Fibroblast of lung (primary cell): ENCODE measurements around the gene AP4E1.

Experiments
- CTCF ChIP-seq, 2 donors: IDR thresholded peaks in 1 of 2; conservative IDR thresholded peaks in 1 of 2; 1 replicate in 1 of 2; 2 replicates in 1 of 2; pipeline ENCODE4 v1.5.1; 2011 to 2012; ENCODE audit warnings: low read length in 2 of 2, control low read depth in 1 of 2, inconsistent platforms in 1 of 2, low read depth in 1 of 2, mild to moderate bottlenecking in 1 of 2
- EZH2 ChIP-seq: IDR thresholded peaks from 2 replicates; pipeline ENCODE4 v1.5.1; 2012; ENCODE audit warnings: low read length, control low read depth, mild to moderate bottlenecking; ENCODE audit errors: missing control alignments

GRCh38 chr15:51038974-51039319, 130.5 kb downstream of the AP4E1 start:
- TF ChIP-seq CTCF (conservative IDR thresholded peaks at IDR 0.05 in 1 of 2, IDR thresholded peaks at IDR 0.05 in 1 of 2; ENCODE audit: low read depth in 1 of 2, low read length in 2 of 2) (no peak), EZH2 (no peak)
